NOMO-1 treated with dmso at 0.1 percent for 144 hours (cell line): ENCODE data around the gene INHBC.

Experiments used
- DNase-seq: peaks from one replicate; lab custom pipeline; 2025; ENCODE audit not compliant: unreplicated experiment; lab: John Stamatoyannopoulos, UW

INHBC gene

GRCh38 chr12:57452937-57453509 is 18.4 kb downstream of the INHBC start:
- peak; percentile 23 for DNase-seq

GRCh38 chr12:57454213-57454565 is 19.6 kb downstream of the INHBC start:
- no peak for DNase-seq

- no peak for DNase-seq
These were observed 20.2 kb downstream of the INHBC start, which contains the start of gene INHBE for GRCh38 chr12:57454566-57455373. Gene INHBE (plus strand): TSS chr12:57455307. CDS start chr12:57455537, 230 bp downstream.

- no peak for DNase-seq
These were observed 21.0 kb downstream of the INHBC start for GRCh38 chr12:57455374-57456144.

GRCh38 chr12:57456145-57456700 is 21.6 kb downstream of the INHBC start:
- DNase-seq = no peak

GRCh38 chr12:57456737-57457490 is 22.3 kb downstream of the INHBC start:
- DNase-seq = no peak

- no peak for DNase-seq
These were observed 24.1 kb downstream of the INHBC start for GRCh38 chr12:57458665-57459054.

- peak; percentile 97 for DNase-seq
These were observed 24.6 kb downstream of the INHBC start for GRCh38 chr12:57459055-57459749.

- no peak for DNase-seq
These were observed 25.3 kb downstream of the INHBC start, which contains the start of gene GLI1 for GRCh38 chr12:57459750-57460467. Gene GLI1 (plus strand): TSS chr12:57459785. CDS start chr12:57463692, 3,907 bp downstream.

GRCh38 chr12:57460468-57460784 is 25.8 kb downstream of the INHBC start:
- no peak for DNase-seq

- DNase-seq = no peak
These were observed 26.3 kb downstream of the INHBC start for GRCh38 chr12:57460841-57461275.

GRCh38 chr12:57461276-57461916 is 26.8 kb downstream of the INHBC start:
- DNase-seq = no peak

- no peak for DNase-seq
These were observed 27.3 kb downstream of the INHBC start for GRCh38 chr12:57461917-57462250.

- peak; percentile 88 for DNase-seq
These were observed 27.8 kb downstream of the INHBC start for GRCh38 chr12:57462251-57462911.

- DNase-seq = no peak
These were observed 28.3 kb downstream of the INHBC start for GRCh38 chr12:57462912-57463253.

- no peak for DNase-seq
These were observed 30.0 kb downstream of the INHBC start for GRCh38 chr12:57464569-57464968.

GRCh38 chr12:57465030-57465746 is 30.6 kb downstream of the INHBC start:
- DNase-seq = no peak
